Parathyroid adenoma (tissue), 2 donors: Measurements from ENCODE around the gene PTPRC.

ENCODE experiments used
- H2AFZ ChIP-seq: fragments of 300-600 bp; sonication (generic); one replicate; pipeline ENCODE4 v1.7.0; 2017; ENCODE audit warnings: antibody characterized with exemption, mild to moderate bottlenecking
- H3K27ac ChIP-seq: fragments of 300-600 bp; sonication (generic); one replicate; pipeline ENCODE4 v1.7.0; 2017
- H3K27me3 ChIP-seq: fragments of 300-600 bp; sonication (generic); one replicate; pipeline ENCODE4 v1.7.0; 2017; ENCODE audit warnings: low read length; ENCODE audit not compliant: control insufficient read depth, insufficient read depth
- H3K36me3 ChIP-seq: fragments of 300-600 bp; sonication (generic); one replicate; pipeline ENCODE4 v1.7.0; 2017; ENCODE audit warnings: low read length; ENCODE audit not compliant: control insufficient read depth, insufficient read depth
- H3K4me1 ChIP-seq: fragments of 300-600 bp; sonication (generic); one replicate; pipeline ENCODE4 v1.7.0; 2017; ENCODE audit warnings: control low read depth
- H3K4me2 ChIP-seq: fragments of 300-600 bp; sonication (generic); one replicate; pipeline ENCODE4 v1.7.0; 2017; ENCODE audit warnings: low read length
- H3K4me3 ChIP-seq: fragments of 300-600 bp; sonication (generic); one replicate; pipeline ENCODE4 v1.7.0; 2017; ENCODE audit warnings: low read depth, low read length
- H3K79me2 ChIP-seq: fragments of 300-600 bp; sonication (generic); one replicate; pipeline ENCODE4 v1.7.0; 2017; ENCODE audit warnings: control low read depth
- H3K9ac ChIP-seq: fragments of 300-600 bp; sonication (generic); one replicate; pipeline ENCODE4 v1.7.0; 2017; ENCODE audit warnings: mild to moderate bottlenecking
- H3K9me3 ChIP-seq: fragments of 300-600 bp; sonication (generic); one replicate; pipeline ENCODE4 v1.7.0; 2017; ENCODE audit warnings: low read length; ENCODE audit not compliant: control insufficient read depth
- TF ChIP-seq, protein P1 (sequence below): fragments of 300-600 bp; sonication (generic); IDR thresholded peaks from one replicate; pipeline ENCODE4 v1.7.0; 2017; ENCODE audit warnings: antibody characterized with exemption, mild to moderate bottlenecking
- donor health status: primary hyperparathyroidism.

Gene PTPRC

DNA sequence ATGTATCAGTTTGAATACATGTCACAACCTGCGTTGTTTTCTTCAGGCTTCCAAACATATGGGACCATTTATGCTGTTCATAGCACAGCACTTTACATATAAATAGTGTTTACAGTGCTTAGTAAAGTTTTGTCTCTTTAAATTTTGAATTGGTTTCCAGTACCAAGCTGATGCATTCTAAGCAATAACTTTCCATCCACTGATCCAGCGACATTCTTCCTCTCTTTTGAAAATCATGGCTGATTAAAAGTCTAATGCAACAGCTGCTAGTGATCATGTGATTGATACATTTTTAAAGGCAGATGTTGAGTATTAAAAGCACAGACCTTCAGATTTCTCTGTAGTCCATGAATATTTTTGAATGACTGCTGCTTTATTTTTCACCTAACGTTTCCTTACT, 154.9 kb downstream of the PTPRC start:
- Histone ChIP-seq H3K4me1 (no peaks in the 10 kb centered on the region), H3K4me3 (no peak overlapping the region), H3K9ac (no peak overlapping the region), H3K27me3 (no peaks in the 10 kb centered on the region), H3K36me3 (no peaks in the 10 kb centered on the region), H3K9me3 (no peaks in the 10 kb centered on the region), H3K27ac (no peak overlapping the region), H3K79me2 (no peaks in the 10 kb centered on the region), H3K4me2 (no peak overlapping the region), H2AFZ (no peak overlapping the region)
- TF ChIP-seq, protein P1, sequence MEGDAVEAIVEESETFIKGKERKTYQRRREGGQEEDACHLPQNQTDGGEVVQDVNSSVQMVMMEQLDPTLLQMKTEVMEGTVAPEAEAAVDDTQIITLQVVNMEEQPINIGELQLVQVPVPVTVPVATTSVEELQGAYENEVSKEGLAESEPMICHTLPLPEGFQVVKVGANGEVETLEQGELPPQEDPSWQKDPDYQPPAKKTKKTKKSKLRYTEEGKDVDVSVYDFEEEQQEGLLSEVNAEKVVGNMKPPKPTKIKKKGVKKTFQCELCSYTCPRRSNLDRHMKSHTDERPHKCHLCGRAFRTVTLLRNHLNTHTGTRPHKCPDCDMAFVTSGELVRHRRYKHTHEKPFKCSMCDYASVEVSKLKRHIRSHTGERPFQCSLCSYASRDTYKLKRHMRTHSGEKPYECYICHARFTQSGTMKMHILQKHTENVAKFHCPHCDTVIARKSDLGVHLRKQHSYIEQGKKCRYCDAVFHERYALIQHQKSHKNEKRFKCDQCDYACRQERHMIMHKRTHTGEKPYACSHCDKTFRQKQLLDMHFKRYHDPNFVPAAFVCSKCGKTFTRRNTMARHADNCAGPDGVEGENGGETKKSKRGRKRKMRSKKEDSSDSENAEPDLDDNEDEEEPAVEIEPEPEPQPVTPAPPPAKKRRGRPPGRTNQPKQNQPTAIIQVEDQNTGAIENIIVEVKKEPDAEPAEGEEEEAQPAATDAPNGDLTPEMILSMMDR: no peak

DNA sequence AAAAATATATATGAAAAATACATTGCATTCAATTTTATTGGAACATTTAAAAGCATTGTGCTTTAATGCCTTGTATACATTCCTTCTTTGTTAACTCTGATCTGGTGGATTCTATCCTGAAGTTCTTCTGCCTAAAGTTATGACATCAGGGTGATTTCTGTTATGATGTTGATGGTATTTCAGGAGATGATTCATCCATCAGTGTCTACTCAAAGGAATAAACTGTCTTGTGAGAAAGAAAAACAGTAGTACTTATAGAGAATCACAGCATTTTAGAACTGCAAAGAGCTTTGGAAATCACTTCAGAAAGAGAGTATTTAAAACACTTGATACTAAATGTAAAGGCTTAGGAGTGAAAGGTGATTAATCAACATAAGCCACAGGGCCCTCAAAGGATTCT, 155.7 kb downstream of the PTPRC start:
- TF ChIP-seq, protein P1: no peak

DNA sequence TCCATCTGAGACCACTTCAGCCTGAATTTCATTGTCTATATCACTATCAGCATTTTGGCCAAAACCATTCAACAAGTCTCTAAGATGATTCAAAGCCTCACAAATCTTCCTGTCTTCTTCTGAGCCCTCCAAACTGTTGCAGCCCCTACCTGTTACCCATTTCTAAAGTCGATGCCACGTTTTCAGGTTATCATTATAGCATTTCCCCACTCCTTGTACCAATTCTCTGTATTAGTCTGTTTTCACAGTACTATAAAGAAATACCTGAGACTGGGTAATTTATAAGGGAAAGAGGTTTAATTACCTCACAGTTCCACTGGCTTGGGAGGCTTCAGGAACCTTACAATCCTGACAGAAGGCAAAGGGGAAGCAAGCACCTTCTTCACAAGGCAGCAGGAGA, 158.8 kb downstream of the PTPRC start:
- no peak overlapping the region for H3K4me2 ChIP-seq
- H3K9me3 ChIP-seq: no peaks in the 10 kb centered on the region
- H3K27ac ChIP-seq: no peak overlapping the region
- TF ChIP-seq, protein P1: no peak
- no peaks in the 10 kb centered on the region for H3K79me2 ChIP-seq
- no peak overlapping the region for H3K9ac ChIP-seq
- no peaks in the 10 kb centered on the region for H3K36me3 ChIP-seq
- no peaks in the 10 kb centered on the region for H3K4me1 ChIP-seq
- H3K27me3 ChIP-seq: no peaks in the 10 kb centered on the region
- no peak overlapping the region for H2AFZ ChIP-seq
- H3K4me3 ChIP-seq: no peak overlapping the region

More for the DNA sequence above, 155.7 kb downstream of the PTPRC start:
- H2AFZ ChIP-seq: no peak overlapping the region
- no peak overlapping the region for H3K27ac ChIP-seq
- H3K79me2 ChIP-seq: no peaks in the 10 kb centered on the region
- H3K27me3 ChIP-seq: no peaks in the 10 kb centered on the region
- H3K9me3 ChIP-seq: no peaks in the 10 kb centered on the region
- no peak overlapping the region for H3K9ac ChIP-seq
- no peak overlapping the region for H3K4me2 ChIP-seq
- no peak overlapping the region for H3K4me3 ChIP-seq
- H3K36me3 ChIP-seq: no peaks in the 10 kb centered on the region
- no peaks in the 10 kb centered on the region for H3K4me1 ChIP-seq

DNA sequence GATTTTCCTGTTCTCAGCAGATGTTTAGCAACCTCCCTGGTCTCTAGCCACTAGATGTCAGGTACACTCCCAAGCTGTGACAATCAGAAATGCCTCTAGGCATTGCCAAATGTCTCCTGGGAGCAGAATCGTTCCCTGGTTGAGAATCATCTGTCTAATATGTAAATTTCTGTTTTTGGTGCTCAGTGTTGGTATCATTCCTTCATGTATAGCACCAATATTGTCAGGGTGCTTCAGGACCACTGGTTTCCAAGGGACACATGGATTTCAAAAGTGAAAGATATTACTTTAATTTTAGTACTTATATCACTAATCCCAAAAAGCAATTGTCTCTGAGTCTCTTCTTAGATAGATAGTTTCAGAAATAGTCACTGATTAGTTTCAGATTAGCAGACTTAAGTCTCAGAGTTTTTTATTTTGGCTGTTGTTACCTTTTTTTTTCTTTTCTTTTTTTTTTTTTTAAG, 160.1 kb downstream of the PTPRC start:
- Histone ChIP-seq H3K79me2 (no peaks in the 10 kb centered on the region), H3K9me3 (no peaks in the 10 kb centered on the region), H3K4me1 (no peaks in the 10 kb centered on the region), H3K27me3 (no peaks in the 10 kb centered on the region), H3K9ac (no peak overlapping the region), H3K36me3 (no peaks in the 10 kb centered on the region), H3K4me3 (no peak overlapping the region), H2AFZ (no peak overlapping the region), H3K27ac (no peak overlapping the region), H3K4me2 (no peak overlapping the region)
- TF ChIP-seq, protein P1: no peak

DNA sequence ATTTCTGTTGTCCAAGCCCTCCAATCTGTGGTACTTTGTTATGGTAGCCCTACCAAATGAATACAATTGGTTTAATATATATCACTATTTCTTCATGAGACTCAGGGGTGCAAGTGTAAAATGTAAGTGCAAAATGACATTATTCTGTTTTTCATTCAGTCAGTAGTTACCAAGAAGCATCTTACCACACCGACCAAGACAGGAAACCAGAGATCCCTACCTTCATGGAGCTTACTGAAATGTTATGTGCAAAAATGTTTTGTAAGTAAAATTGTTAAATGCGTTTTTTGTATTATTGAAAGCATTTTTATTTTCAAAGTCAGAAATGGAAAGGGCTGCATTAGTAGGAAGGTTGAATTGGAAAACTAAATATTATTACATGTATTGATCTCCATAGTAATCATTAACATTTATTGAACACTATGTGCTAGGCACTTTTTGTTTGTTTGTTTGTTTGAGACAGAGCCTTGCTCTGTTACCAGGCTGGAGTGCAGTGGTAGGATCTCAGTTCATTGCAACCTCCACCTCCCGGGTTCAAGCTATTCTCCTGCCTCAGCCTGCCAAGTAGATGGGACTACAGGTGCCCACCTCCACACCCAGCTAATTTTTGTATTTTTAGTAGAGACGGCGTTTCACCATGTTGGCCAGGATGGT, 166.8 kb downstream of the PTPRC start:
- no peaks in the 10 kb centered on the region for H3K36me3 ChIP-seq
- H3K4me3 ChIP-seq: no peak overlapping the region
- TF ChIP-seq, protein P1: no peak
- H3K79me2 ChIP-seq: no peaks in the 10 kb centered on the region
- no peaks in the 10 kb centered on the region for H3K4me1 ChIP-seq
- H2AFZ ChIP-seq: no peak overlapping the region
- H3K27me3 ChIP-seq: no peaks in the 10 kb centered on the region
- H3K27ac ChIP-seq: no peak overlapping the region
- no peaks in the 10 kb centered on the region for H3K9me3 ChIP-seq
- no peak overlapping the region for H3K9ac ChIP-seq
- H3K4me2 ChIP-seq: no peak overlapping the region
